ENCODE data around the gene IFT43.

IFT43 gene

GRCh38 chr14:76083796-76084765, 98.5 kb downstream of the IFT43 start:
- H3K4me3 ChIP-seq = no peak overlapping the region
- DNase-seq (ENCODE audit: low spot score in 2 of 2) = no peak
- no peaks in the 10 kb centered on the region for H3K27me3 ChIP-seq (ENCODE audit: low read depth)
- peaks cover 15% of the 10 kb centered on the region for H3K4me1 ChIP-seq
- in situ Hi-C loops (cut with MboI; ENCODE audit: low sequenced_read_pairs) = no loop called here
- H3K9me3 ChIP-seq = no peaks in the 10 kb centered on the region
- H3K36me3 ChIP-seq (replicated peaks) = no peaks in the 10 kb centered on the region

GRCh38 chr14:76085358-76085757, 99.8 kb downstream of the IFT43 start:
- Histone ChIP-seq H3K9me3 (no peaks in the 10 kb centered on the region), H3K4me1 (peaks cover 11% of the 10 kb centered on the region), H3K4me3 (no peak overlapping the region), H3K27me3 (ENCODE audit: low read depth) (no peaks in the 10 kb centered on the region), H3K36me3 (replicated peaks) (no peaks in the 10 kb centered on the region)
- in situ Hi-C loops (cut with MboI; ENCODE audit: low sequenced_read_pairs) = no loop called here
- no peak for DNase-seq (ENCODE audit: low spot score in 2 of 2)

GRCh38 chr14:76086636-76087035, 101.1 kb downstream of the IFT43 start:
- Histone ChIP-seq H3K36me3 (replicated peaks) (no peaks in the 10 kb centered on the region), H3K9me3 (no peaks in the 10 kb centered on the region), H3K4me3 (no peak overlapping the region), H3K27me3 (ENCODE audit: low read depth) (no peaks in the 10 kb centered on the region), H3K4me1 (no peaks in the 10 kb centered on the region)
- in situ Hi-C loops (cut with MboI; ENCODE audit: low sequenced_read_pairs) = no loop called here
- no peak for DNase-seq (ENCODE audit: low spot score in 2 of 2)

GRCh38 chr14:76088326-76088725, 102.8 kb downstream of the IFT43 start:
- Histone ChIP-seq H3K36me3 (replicated peaks) (no peaks in the 10 kb centered on the region), H3K27me3 (ENCODE audit: low read depth) (no peaks in the 10 kb centered on the region), H3K4me1 (no peaks in the 10 kb centered on the region), H3K9me3 (no peaks in the 10 kb centered on the region), H3K4me3 (no peak overlapping the region)
- no peak for DNase-seq (ENCODE audit: low spot score in 2 of 2)
- in situ Hi-C loops (cut with MboI; ENCODE audit: low sequenced_read_pairs) = no loop called here

- Histone ChIP-seq H3K27me3 (ENCODE audit: low read depth) (no peaks in the 10 kb centered on the region), H3K36me3 (replicated peaks) (no peaks in the 10 kb centered on the region), H3K9me3 (no peaks in the 10 kb centered on the region), H3K4me1 (no peaks in the 10 kb centered on the region), H3K4me3 (no peak overlapping the region)
- no peak for DNase-seq (ENCODE audit: low spot score in 2 of 2)
- in situ Hi-C loops (cut with MboI; ENCODE audit: low sequenced_read_pairs) = no loop called here
These were observed 103.4 kb downstream of the IFT43 start for GRCh38 chr14:76088771-76089571.

- DNase-seq (ENCODE audit: low spot score in 2 of 2) = no peak
- no peaks in the 10 kb centered on the region for H3K9me3 ChIP-seq
- H3K4me1 ChIP-seq = no peaks in the 10 kb centered on the region
- no peaks in the 10 kb centered on the region for H3K36me3 ChIP-seq (replicated peaks)
- H3K27me3 ChIP-seq (ENCODE audit: low read depth) = no peaks in the 10 kb centered on the region
- no peak overlapping the region for H3K4me3 ChIP-seq
- in situ Hi-C loops (cut with MboI; ENCODE audit: low sequenced_read_pairs) = no loop called here
These were observed 104.0 kb downstream of the IFT43 start for GRCh38 chr14:76089575-76089974.

- peak in 1 of 2 experiments; percentile 53 for DNase-seq (ENCODE audit: low spot score in 2 of 2)
- in situ Hi-C loops (cut with MboI; ENCODE audit: low sequenced_read_pairs) = no loop called here
These were observed 105.2 kb downstream of the IFT43 start for GRCh38 chr14:76090616-76091391.

GRCh38 chr14:76093077-76093476, 107.5 kb downstream of the IFT43 start:
- H3K4me1 ChIP-seq = no peaks in the 10 kb centered on the region
- DNase-seq (ENCODE audit: low spot score in 2 of 2) = no peak
- no peaks in the 10 kb centered on the region for H3K9me3 ChIP-seq
- no peaks in the 10 kb centered on the region for H3K27me3 ChIP-seq (ENCODE audit: low read depth)
- no peak overlapping the region for H3K4me3 ChIP-seq
- in situ Hi-C loops (cut with MboI; ENCODE audit: low sequenced_read_pairs) = no loop called here
- H3K36me3 ChIP-seq (replicated peaks) = no peaks in the 10 kb centered on the region

More at GRCh38 chr14:76090616-76091391, 105.2 kb downstream of the IFT43 start:
- no peaks in the 10 kb centered on the region for H3K4me1 ChIP-seq
- no peak overlapping the region for H3K4me3 ChIP-seq
- H3K9me3 ChIP-seq = no peaks in the 10 kb centered on the region
- H3K36me3 ChIP-seq (replicated peaks) = no peaks in the 10 kb centered on the region
- no peaks in the 10 kb centered on the region for H3K27me3 ChIP-seq (ENCODE audit: low read depth)

- DNase-seq (ENCODE audit: low spot score in 2 of 2) = no peak
- Histone ChIP-seq H3K4me1 (no peaks in the 10 kb centered on the region), H3K4me3 (no peak overlapping the region), H3K9me3 (no peaks in the 10 kb centered on the region), H3K36me3 (replicated peaks) (no peaks in the 10 kb centered on the region), H3K27me3 (ENCODE audit: low read depth) (no peaks in the 10 kb centered on the region)
- in situ Hi-C loops (cut with MboI; ENCODE audit: low sequenced_read_pairs) = no loop called here
These were observed 110.7 kb downstream of the IFT43 start for GRCh38 chr14:76096257-76096656.

- H3K36me3 ChIP-seq (replicated peaks) = no peaks in the 10 kb centered on the region
- no peak overlapping the region for H3K4me3 ChIP-seq
- no peaks in the 10 kb centered on the region for H3K4me1 ChIP-seq
- in situ Hi-C loops (cut with MboI; ENCODE audit: low sequenced_read_pairs) = no loop called here
- no peaks in the 10 kb centered on the region for H3K27me3 ChIP-seq (ENCODE audit: low read depth)
- no peak for DNase-seq (ENCODE audit: low spot score in 2 of 2)
- H3K9me3 ChIP-seq = no peaks in the 10 kb centered on the region
These were observed 112.0 kb downstream of the IFT43 start for GRCh38 chr14:76097547-76097946.

- H3K4me1 ChIP-seq = no peaks in the 10 kb centered on the region
- no peak for DNase-seq (ENCODE audit: low spot score in 2 of 2)
- in situ Hi-C loops (cut with MboI; ENCODE audit: low sequenced_read_pairs) = no loop called here
- H3K36me3 ChIP-seq (replicated peaks) = no peaks in the 10 kb centered on the region
- H3K27me3 ChIP-seq (ENCODE audit: low read depth) = no peaks in the 10 kb centered on the region
- H3K9me3 ChIP-seq = no peaks in the 10 kb centered on the region
- no peak overlapping the region for H3K4me3 ChIP-seq
These were observed 112.5 kb downstream of the IFT43 start for GRCh38 chr14:76098047-76098446.

GRCh38 chr14:76098916-76099675, 113.5 kb downstream of the IFT43 start:
- Histone ChIP-seq H3K36me3 (replicated peaks) (no peaks in the 10 kb centered on the region), H3K9me3 (no peaks in the 10 kb centered on the region), H3K4me3 (no peak overlapping the region), H3K27me3 (ENCODE audit: low read depth) (no peaks in the 10 kb centered on the region), H3K4me1 (no peaks in the 10 kb centered on the region)
- in situ Hi-C loops (cut with MboI; ENCODE audit: low sequenced_read_pairs) = no loop called here
- DNase-seq (ENCODE audit: low spot score in 2 of 2) = no peak

GRCh38 chr14:76100236-76100635, 114.7 kb downstream of the IFT43 start:
- Histone ChIP-seq H3K4me3 (no peak overlapping the region), H3K27me3 (ENCODE audit: low read depth) (no peaks in the 10 kb centered on the region), H3K9me3 (no peaks in the 10 kb centered on the region), H3K4me1 (no peaks in the 10 kb centered on the region), H3K36me3 (replicated peaks) (no peaks in the 10 kb centered on the region)
- no peak for DNase-seq (ENCODE audit: low spot score in 2 of 2)
- in situ Hi-C loops (cut with MboI; ENCODE audit: low sequenced_read_pairs) = no loop called here

All from HAP-1 (cell line).